G401 (cell line): ENCODE data around the gene CHST8. TPM values are rescaled to one million over a fixed set of nuclear protein-coding genes. Genes with fewer than 3 reads are reported as not detected.
"Not testable (repeated sequence)": the region's sequence is repeated elsewhere in the genome, so short reads cannot be mapped to it uniquely, and the experiment has no call there.

Experiments used
- DNase-seq: peaks from one replicate; pipeline ENCODE4 v3.0.0-alpha.2; 2015; ENCODE audit warnings: low spot score
- in situ Hi-C: cut with HindIII; loops from 2 replicates; pipeline ENCODE4 v1.10.0; 2016; ENCODE audit warnings: low sequenced_read_pairs, mixed read lengths
- total RNA-seq: library from RNA; depleted of rRNA; stranded (reverse); fragments of >200 nt; shearing (Covaris generic); gene quantifications from 2 replicates; pipeline ENCODE4 v1.2.3, GENCODE V29; 2014; rRNA removed

Gene CHST8, protein sequence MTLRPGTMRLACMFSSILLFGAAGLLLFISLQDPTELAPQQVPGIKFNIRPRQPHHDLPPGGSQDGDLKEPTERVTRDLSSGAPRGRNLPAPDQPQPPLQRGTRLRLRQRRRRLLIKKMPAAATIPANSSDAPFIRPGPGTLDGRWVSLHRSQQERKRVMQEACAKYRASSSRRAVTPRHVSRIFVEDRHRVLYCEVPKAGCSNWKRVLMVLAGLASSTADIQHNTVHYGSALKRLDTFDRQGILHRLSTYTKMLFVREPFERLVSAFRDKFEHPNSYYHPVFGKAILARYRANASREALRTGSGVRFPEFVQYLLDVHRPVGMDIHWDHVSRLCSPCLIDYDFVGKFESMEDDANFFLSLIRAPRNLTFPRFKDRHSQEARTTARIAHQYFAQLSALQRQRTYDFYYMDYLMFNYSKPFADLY
- total RNA-seq, result not detected in 2 replicates

GRCh38 chr19:33621811-33622504, at the start of gene CHST8:
TSS of gene CHST8 (plus strand) at chr19:33621953. CDS start at chr19:33689262, 67,309 bp downstream.
- peak; percentile 78 for DNase-seq

DNA sequence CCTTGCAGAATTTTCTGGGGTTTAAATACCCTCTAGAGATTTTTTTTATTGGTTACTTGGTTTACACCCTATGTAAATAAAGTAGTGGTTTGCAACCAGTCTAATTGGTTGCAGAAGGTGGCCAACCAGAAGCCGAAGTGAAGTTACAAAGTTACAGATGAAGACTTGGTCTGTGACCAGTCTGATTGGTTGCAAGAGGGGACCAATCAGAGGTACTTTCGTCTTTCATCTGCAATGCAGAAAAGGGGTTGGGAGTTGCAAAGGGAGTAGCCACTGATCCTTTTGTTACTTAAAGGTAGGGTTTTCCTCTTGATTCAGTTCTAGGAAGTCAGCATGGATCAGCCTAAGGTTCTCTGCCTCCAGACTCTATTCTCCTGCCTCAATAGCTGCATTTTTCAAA, 48.8 kb upstream of the CHST8 start:
- in situ Hi-C loops, result no loop called here
- no peak for DNase-seq

More at GRCh38 chr19:33621811-33622504, at the start of gene CHST8:
- in situ Hi-C loops, result no loop called here

DNA sequence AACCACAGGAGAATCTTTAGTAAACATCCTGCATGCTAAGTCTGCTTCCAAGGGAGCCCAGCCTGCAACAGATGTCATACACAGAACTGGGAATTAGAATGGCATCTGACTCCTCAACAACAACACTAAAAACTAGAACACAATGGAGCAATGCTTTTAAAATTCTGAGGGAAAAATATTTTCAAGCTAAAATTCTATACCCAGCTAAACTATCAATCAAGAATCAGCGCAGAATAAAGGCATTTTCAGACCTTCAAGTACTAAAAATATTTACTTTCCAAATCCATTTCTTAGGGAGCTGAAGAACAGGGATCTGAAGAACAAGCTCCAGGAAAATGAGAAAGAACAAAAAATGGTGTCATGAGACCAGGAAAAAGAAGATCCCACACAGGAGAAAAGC, 46.9 kb upstream of the CHST8 start:
- in situ Hi-C loops, result no loop called here
- DNase-seq, result no peak

- DNase-seq, result no peak
- in situ Hi-C loops, result no loop called here
These were observed 43.1 kb upstream of the CHST8 start for GRCh38 chr19:33578697-33579096.

GRCh38 chr19:33580026-33580644, 41.6 kb upstream of the CHST8 start:
- in situ Hi-C loops, result no loop called here
- no peak for DNase-seq

GRCh38 chr19:33580645-33581037, 41.1 kb upstream of the CHST8 start:
- in situ Hi-C loops, result no loop called here
- DNase-seq, result peak; percentile 6

DNA sequence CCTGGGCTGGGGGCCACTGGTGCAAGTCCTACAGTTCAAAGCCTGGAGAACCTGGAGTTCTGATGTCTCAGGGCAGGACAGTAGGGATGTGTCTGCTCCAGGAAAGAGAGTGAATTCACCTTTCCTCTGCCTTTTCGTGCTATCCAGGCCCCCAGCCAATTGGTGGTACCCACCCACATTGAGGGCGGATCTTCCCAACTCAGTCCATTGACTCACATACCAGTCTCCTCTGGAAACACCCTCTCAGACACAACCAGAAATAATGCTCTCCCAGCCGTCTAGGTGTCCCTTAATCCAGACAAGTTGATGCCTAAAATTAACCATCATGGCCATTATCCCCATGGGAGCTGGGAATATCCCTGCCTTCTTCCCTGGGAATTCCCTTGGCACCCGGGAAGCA, 38.8 kb upstream of the CHST8 start:
- DNase-seq, result no peak
- in situ Hi-C loops, result no loop called here

GRCh38 chr19:33587150-33587549, 34.6 kb upstream of the CHST8 start:
- DNase-seq, result no peak
- in situ Hi-C loops, result no loop called here

GRCh38 chr19:33590224-33590623, 31.5 kb upstream of the CHST8 start:
- in situ Hi-C loops, result no loop called here
- DNase-seq, result no peak

- no peak for DNase-seq
- in situ Hi-C loops, result no loop called here
These were observed 26.0 kb upstream of the CHST8 start for GRCh38 chr19:33595783-33596182.

DNA sequence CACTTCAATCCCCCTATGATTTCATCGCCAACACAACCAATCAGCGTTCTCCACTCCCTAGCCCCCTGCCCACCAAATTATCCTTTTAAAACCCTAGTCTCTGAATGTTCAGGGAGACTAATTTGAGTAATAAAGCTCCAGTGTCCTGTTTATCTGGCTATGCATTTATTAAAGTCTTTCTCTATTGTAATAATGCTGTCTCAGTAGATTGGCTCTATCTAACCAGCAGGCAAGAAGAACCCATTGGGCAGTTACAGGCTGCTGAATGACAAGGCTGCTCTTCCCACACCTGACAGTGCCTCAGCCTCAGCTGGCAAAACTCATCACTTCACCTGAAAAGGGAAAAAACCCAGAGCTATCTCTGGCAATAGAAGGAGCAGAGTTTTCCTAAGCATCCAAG, 20.2 kb upstream of the CHST8 start:
- in situ Hi-C loops, result no loop called here
- DNase-seq, result no peak

DNA sequence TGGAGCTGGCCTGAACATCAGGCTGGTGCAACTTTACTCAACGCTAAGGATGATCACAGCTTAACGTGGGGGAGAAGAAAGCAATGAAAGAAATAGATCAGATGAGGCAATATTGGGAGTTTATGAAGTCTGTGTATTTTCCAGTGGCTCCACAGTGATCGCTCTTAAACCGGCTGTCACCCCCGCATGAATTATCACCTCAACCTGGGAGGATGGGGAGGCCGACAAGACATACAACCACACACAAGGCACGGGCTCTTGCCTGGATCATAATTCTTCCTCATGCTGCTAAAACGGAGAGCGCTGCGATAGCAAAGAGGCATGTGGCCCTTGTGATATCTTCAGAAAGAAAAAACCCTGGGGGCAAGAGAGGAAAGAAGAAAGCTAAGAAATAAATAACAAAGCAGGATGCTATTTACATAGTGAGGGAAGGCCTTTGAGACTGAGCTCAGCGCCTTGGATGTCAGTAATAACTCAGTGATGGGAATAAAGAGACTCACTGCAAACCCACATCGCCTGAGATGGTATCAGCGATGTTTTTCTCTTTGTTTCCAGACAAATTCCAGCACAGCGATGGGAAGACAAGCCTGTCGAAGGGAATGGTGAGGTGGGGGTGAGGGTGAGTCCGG, 19.1 kb upstream of the CHST8 start:
- no peak for DNase-seq
- in situ Hi-C loops, result no loop called here

- in situ Hi-C loops, result no loop called here
- no peak for DNase-seq
These were observed 18.4 kb upstream of the CHST8 start for GRCh38 chr19:33603377-33603776.

DNA sequence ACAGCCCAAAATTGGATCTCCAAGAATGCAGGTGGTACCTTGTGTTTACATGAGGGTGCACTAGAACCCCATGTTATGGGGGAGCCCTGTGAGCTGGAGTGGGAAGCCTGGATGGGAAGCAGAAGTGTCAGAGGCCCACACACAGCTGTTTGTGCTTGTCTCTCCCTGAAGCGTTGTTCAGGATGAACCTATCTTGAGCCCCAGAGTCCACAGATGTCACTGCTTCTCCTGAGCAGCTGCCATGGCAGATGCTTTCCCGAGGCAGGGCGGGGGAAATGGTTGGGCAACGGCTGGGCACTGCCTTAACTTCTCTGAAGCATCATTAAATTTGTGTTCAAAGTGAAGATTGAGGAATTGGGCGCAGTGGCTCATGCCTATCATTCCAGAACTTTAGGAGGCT, 17.1 kb upstream of the CHST8 start:
- DNase-seq, result no peak

GRCh38 chr19:33605803-33606295, 15.9 kb upstream of the CHST8 start:
- in situ Hi-C loops, result not testable (repeated sequence)

More for the DNA sequence above, 17.1 kb upstream of the CHST8 start:
- in situ Hi-C loops, result no loop called here

GRCh38 chr19:33606556-33606955, 15.2 kb upstream of the CHST8 start:
- in situ Hi-C loops, result no loop called here
- DNase-seq, result no peak

More at GRCh38 chr19:33605803-33606295, 15.9 kb upstream of the CHST8 start:
- not testable (repeated sequence) for DNase-seq

DNA sequence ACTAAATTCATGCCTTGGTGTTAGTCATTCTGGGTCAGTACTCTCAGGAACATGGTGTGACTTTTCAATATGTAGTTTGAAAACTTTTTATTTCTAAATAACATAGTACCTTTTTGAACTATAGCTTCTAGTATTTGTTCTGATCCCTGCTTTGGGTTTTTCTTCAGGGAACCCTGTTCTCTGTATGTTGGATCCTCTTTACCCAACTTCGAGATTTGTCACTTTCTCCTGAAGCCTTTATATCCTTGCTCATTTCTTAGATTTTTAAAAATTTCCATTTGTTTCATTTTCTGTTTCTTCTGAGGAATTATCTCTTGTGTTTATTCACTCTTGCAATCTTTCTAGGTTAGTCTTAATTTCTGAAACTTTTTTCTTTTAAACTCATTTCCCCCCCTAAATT, 12.4 kb upstream of the CHST8 start:
- no peak for DNase-seq
- in situ Hi-C loops, result no loop called here

- no peak for DNase-seq
- in situ Hi-C loops, result no loop called here
These were observed 11.2 kb upstream of the CHST8 start for GRCh38 chr19:33610588-33610987.

- in situ Hi-C loops, result no loop called here
These were observed 8.7 kb upstream of the CHST8 start for GRCh38 chr19:33612928-33613619.

More at GRCh38 chr19:33612928-33613619, 8.7 kb upstream of the CHST8 start:
- DNase-seq, result no peak
